Activated CD4-positive, alpha-beta T cell treated with anti-CD3 and anti-CD28 coated beads for 48 hours (primary cell): ENCODE data around the gene PHAF1.

Source experiments
- DNase-seq: peaks from one replicate; pipeline ENCODE4 v3.0.0-alpha.2; 2020

Gene PHAF1

DNA sequence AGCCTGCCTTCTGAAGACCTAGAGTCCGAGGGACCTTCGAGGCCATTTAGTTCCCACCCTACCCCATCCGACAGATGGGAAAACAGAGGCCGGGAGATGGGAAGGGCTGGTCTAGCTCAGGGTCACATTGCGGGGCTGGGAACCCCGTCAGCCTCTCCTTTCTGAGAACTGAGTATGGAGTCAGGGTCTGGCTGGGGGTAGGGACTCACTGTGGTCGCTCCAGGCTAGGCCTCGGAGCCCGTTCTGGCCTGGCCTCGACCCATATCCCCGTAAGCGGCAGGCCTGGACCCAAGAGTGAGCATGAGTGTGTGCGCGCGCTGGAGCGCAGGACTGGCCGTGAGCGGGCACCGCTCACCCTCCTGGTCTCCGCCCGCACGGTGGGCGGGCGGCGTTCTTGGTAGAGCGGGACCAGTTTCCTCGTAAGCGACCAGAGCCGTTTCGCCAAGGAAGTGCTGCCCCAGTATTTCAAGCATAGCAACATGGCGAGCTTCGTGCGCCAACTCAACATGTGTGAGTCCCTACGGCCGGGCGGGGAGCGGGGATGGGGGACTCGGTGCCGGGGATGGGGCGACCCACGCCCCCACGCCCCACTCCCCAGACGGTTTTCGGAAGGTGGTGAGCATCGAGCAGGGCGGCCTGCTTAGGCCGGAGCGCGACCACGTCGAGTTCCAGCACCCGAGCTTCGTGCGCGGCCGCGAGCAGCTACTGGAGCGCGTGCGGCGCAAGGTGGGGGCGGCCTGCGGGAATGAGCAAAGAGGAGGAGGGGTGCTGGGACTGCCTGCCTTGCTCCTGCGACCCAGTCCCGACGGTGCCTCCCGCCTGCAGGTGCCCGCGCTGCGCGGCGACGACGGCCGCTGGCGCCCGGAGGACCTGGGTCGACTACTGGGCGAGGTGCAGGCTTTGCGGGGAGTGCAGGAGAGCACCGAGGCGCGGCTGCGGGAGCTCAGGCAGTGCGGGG is 55.7 kb downstream of the PHAF1 start:
- no peak for DNase-seq

DNA sequence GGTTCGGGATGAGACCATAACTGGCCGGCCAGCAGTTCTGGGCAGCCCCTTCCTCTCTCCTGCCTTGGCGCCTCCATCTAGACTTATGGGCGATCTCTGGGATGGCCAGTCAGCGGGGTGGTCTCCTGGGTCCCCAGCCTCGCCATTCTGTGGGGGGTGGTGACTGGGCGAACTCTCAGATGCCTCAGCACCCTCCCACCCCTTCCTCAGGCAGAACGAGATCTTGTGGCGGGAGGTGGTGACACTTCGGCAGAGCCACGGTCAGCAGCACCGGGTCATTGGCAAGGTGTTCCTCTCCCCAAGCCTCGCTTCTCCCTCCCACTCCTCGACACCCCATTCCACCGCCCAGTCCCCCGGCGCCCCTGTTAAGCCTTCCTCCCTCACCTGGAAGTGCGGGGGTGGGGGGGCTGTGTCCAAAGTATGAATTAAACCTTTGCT is 56.4 kb downstream of the PHAF1 start:
- no peak for DNase-seq

DNA sequence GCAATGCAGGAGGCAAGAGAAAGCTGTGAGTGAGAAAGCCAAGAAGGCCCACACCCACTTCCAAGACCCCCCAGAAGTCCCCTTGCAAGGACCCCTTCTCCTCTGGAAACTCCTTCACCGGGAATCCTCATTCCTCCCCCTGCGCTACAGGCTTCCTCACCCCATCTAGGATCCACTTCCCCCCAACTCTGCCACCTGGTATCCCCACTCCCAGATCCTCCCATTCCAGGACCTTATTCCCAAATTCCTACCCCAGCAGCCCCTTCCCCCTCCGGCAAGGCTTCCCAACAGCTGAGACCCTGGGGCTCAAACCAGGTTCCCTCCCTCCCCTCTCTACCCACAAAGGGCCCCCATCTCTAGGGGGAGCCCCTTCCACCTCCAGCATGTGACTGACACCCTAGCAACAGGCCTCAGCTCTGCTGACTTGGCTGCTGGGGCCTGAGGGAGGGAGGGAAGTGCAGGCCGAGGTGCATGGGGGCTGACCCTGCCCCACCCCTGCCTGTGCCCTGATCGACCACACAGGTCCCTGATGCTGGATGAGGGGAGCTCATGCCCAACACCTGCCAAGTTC is 56.9 kb downstream of the PHAF1 start:
- DNase-seq: no peak

DNA sequence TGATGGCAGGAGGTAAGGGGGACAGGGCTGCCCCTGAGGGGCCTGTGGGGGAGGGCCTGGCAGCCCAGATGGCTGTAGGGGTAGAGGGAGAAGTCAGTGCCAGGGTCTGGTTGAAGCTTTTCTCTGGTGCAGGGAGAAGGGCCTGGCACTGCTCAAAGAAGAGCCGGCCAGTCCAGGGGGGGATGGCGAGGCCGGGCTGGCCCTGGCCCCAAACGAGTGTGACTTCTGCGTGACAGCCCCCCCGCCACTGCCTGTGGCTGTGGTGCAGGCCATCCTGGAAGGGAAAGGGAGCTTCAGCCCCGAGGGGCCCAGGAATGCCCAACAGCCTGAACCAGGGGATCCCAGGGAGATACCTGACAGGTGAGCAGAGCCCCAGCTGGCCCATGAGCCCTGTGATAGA is 57.8 kb downstream of the PHAF1 start:
- no peak for DNase-seq

DNA sequence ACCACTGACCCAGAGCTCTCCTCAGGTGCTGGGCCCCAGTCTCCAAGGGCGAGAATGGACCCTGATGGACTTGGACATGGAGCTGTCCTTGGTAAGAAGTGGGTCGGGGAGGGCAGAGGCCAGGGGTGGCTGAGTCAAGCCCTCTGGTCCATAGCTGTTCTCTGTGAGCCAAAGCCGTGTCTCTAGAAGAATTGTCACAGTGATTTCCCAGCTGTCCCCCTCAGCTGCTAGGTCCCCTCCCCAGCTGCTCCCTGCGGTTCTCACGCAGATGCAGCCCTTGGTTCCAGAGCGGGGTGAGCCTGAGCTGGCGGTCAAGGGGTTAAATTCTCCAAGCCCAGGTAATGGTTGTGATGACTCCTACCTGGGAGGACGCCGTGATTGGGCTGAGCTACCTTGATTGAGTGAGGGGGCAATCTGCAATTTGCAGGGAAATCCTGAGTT is 59.3 kb downstream of the PHAF1 start:
- no peak for DNase-seq

DNA sequence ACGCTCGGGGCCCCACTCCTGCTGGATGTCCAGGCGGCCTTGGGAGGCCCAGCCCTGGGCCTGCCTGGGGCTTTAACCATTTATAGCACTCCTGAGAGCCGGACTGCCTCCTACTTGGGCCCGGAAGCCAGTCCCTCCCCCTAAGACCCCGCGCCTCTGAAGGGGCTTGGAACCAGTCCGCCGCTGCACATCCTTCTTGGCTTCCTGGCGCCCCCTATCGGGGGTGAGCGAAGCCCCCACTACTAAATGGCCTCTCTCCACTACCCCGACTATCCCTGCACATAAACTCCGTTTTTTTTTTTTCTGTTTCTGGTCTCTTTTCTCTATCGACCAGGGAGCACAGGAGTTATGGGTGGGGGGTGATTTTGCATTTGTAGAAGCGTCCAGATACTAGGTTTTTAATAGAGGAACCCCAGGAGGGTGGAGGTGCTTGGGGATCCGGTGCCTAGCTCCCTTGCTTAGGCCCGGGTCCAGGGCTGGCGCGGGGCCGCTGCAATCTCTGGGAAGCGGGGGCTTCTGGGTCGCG is 60.0 kb downstream of the PHAF1 start:
- DNase-seq: peak; percentile 59

DNA sequence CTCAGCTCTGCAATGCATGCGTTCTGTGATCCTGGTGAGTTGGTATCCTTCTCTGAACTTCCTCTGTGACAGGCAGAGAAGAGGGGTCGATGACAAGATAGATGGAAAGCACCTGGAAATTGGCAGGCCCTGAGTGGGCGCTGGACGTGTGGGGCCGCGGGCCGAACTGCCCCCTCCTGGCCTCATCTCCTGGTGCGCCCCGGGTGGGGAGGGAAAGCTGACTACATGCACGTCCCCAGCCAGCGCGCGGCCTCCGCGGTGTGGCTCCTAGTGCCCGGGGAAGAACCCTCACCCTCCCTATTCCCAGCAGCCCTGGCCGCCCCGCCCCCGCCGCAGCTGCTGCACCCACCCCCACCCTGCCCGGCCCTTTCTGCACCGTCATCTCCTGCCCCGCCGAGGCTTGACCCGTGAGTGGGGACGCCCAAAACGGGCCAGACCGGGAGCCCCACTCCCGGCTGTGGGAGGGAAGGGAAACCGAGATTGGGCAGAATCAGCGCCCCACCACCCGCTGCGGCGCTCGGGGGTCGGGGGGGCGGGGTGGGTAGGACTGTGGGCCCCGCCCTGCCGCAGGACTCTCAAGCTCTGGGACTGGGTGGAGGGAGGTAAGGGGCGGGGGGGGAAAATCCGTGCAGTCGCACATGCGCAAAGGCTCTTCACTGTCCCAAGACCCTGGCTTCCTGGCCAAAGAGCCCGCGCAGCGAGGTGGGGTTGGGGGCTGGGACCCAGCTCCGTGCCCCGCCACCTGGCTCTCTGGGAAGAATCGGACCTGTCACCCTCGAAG is 60.6 kb downstream of the PHAF1 start, which contains the start of gene NOL3:
Gene NOL3 (plus strand): TSS at position 371 of the 781 bp plus-strand sequence.
- peak; percentile 63 for DNase-seq

DNA sequence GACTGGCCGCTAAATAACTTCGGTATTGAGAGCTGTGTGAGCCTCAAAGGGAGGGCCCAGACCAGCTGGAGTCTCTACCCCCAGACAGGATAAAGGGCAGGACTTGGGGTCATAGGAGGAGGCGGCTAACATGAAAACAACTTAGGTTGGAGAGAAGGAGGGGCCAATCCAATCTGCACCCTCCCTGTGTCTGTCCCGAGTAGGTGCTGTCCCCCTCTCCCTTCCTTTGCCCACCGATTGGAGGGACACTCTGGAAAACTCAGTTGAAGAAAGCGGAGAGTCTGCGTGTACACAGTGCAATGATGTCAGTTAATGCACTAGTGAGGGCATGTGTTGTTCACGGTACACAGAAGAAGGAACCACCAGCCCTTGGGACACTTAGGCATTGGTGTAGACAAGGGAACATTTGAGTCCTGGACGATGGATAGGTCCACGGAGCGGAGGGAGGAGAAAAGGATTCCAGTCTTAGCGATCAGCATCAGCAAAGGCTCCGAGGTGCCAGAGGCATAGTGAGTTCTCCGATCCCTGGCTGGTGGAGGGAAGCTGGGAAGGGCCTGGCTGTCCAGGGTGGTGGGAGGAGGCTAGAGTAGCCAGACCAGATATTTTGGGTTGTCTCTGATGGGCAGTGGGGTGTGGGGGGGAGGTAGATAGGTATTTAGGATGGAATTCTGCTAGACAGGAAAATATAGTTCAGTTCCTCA is 61.4 kb downstream of the PHAF1 start:
- DNase-seq: no peak

DNA sequence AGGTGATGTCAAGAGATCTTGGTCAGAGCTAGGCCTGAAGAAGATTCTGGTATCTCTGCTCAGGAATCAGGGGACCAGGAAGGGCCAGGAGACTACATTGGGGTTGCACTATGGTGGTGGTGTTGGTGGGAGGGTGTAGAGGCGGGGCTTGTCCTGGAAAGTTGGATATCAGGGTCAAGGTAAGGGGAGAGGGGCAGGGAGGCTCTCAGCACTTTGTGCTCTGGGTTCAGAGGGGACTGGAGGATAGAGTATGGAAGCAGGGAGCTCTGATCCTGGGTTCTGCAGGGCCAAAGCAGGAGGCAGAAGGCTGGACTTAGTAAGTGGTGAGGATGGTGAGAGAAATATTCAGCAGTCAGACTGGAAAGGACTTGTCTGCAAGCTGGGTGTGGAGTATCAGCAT is 63.6 kb downstream of the PHAF1 start:
- DNase-seq: no peak

DNA sequence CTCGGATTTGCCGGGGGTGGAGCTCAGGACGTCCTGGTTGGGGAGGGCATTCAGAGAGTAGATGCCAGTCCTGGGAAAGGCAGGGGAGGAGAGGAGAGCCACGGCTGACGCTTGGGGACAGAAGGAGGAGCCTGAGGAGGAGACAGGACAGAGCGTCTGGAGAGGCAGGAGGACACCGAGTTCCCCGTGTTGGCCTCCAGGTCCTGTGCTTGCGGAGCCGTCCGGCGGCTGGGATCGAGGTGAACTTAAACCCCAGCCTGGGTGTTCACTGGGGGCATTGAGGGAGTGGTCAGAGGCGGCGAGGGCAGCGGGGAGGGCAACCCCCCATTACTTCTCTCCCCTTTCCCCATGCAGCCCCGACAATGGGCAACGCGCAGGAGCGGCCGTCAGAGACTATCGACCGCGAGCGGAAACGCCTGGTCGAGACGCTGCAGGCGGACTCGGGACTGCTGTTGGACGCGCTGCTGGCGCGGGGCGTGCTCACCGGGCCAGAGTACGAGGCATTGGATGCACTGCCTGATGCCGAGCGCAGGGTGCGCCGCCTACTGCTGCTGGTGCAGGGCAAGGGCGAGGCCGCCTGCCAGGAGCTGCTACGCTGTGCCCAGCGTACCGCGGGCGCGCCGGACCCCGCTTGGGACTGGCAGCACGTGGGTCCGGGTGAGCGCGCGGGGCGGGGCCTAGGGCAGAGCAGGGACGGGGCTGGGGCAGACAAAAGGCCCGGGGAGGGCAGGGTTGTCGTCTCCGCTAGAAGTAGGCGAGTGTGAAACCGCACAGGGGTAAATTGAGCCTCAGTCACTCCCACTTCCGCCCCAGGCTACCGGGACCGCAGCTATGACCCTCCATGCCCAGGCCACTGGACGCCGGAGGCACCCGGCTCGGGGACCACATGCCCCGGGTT is 64.3 kb downstream of the PHAF1 start:
- peak; percentile 73 for DNase-seq

DNA sequence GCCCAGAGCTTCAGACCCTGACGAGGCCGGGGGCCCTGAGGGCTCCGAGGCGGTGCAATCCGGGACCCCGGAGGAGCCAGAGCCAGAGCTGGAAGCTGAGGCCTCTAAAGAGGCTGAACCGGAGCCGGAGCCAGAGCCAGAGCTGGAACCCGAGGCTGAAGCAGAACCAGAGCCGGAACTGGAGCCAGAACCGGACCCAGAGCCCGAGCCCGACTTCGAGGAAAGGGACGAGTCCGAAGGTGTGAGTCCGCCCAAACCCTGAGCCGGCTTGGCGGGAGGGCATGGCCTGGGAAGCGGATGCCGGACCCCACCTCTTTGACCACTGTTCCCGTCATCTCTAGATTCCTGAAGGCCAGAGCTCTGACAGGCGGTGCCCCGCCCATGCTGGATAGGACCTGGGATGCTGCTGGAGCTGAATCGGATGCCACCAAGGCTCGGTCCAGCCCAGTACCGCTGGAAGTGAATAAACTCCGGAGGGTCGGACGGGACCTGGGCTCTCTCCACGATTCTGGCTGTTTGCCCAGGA is 65.0 kb downstream of the PHAF1 start:
- no peak for DNase-seq

DNA sequence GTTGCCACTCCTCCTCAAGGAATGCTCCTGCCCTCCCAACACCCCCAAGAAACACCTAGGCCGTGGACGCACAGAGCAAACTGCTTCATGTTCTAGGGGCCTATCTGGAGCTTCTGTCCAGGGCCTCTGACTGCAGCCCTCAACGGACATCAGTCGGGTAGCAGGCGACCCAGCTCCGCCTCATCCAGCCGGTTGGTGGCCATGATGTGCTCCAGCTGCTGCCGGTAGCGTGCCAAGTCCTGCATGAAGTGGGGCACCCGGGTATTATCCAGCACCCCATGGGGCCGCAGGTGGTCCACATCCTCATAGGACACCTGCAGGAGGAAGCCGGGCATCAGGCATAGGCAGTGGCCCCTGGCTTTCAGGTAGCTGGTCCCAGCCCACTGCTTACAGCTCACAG is 66.9 kb downstream of the PHAF1 start:
- DNase-seq: no peak

DNA sequence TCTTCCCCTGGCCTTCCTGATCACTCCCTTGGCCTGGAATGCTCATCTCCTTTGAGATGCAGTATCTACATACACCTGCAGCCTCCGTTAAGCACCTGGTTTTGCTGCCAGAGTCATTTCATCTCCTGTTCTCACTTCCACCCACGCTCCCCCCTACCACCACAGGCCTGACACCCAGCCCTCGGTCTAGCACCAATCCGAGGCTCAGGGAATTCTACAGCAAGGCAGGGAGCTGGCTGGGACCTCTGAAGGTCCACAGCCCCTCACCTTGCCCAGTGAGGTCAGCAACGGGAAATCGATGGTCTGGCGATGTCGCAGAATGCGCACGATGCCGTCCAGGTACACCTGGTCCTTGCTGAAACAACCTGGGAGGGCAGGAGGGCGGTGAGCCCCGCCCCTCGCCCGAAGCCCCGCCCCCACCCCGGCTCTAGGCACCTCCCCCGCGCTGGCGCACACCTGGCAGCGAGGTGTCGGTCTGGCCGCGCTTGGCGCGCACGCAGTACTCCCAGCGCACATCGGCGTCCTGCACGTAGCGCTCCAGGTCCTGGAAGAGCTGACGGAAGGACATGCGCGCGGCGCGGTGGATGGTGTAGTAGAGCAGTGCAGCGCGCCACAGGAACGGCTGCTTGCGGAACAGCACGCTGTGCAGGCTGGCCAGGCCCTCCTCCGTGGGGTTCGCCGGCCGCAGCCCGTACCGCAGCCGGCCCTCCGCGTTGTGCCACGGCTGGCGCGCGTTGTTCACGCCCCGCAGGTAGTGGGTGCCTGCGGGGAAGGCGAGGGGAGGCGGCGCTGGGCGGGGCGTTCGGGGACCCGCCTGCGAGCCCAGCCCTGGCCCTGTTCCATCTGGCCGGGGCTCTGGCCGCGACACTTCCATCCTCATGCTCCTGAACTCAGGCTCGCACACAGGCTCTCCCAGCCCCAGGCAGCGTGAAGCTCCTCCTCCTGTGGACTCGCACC is 68.3 kb downstream of the PHAF1 start:
- peak; percentile 71 for DNase-seq

DNA sequence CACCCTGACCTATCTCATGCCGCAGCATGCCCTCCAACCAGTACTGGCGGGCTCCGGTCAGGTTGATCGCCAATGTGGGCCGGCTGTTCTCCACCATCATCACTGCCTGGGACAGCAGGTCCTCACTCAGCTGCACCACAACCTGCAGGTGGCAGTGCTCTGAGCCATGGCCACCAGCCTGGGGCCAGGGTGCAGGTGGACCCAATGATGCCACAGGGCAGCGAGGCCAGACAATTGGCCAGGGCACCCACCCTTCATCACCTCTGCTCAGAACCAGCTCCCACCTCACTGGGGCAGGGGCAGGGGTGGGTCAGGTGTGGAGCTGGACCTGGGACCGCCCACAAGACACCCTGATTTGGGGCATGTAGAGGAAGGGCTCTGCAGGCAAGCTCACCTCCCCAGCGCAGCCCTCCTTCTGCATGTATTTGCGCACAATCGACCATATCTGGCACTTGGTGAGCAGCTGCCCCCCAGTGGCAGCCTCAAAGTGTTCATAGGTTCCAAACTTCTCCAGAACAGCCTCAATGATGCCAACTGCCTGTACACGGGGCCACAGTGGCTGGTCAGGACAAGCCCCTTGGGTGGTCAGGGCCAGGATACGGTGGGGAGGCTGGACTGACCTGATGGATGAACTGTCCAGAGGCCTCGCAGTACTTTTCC is 69.8 kb downstream of the PHAF1 start:
- DNase-seq: no peak

DNA sequence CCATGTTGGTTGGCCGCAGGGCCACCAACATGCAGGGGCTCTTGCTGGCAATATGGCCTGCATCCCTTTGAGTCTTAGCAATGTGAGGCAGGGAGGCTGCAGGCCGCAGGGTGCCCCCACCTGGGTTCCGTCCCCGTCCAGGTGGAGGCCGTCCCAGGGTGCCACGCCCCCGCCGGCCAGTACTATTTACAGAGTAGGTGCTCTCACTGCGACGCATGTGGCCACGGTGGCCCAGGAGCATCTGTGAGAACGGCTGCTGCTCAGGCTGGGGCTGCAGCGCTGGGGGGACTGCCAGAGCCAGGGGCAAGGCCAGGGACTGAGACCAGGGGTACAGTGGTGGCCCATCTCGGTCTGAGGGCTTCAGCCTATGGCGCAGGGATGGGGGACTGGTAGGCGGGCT is 70.4 kb downstream of the PHAF1 start:
- DNase-seq: no peak

DNA sequence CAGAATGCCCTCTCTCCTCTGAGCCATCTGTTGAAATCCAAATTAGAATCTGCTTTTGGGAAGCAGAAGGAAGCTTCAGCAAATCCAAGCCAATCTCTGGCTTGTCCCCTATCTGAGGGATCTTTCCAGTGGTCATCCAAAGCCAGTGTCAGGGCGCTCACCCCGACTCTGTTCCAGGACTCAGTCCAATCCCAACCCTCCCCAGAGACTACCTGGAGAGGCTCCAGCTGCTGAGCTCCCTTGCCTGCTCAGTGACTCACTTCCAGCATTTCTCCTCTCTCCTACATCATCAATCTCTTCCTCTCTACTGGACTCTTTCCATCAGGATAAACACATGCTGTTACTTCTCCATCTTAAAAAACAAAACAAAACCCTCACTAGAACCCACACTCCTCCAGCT is 71.6 kb downstream of the PHAF1 start:
- DNase-seq: no peak

DNA sequence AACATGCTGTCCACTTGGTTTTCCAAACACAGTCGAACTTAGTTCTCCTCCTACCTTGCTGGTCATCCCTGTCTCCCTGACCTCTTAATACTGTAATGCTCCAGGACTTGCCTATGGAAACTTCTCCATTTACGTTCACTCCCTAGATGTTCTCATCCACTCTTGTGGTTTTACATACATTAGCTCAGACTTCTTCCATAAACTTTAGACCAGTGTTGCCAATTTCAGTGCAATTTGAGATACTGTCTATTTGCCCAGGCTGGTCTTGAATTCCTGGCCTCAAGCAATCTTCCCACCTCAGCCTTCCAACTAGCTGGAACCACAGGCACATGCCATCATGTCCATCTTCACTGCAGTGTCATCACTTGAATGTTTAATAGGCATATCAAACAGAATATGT is 72.5 kb downstream of the PHAF1 start:
- DNase-seq: no peak

DNA sequence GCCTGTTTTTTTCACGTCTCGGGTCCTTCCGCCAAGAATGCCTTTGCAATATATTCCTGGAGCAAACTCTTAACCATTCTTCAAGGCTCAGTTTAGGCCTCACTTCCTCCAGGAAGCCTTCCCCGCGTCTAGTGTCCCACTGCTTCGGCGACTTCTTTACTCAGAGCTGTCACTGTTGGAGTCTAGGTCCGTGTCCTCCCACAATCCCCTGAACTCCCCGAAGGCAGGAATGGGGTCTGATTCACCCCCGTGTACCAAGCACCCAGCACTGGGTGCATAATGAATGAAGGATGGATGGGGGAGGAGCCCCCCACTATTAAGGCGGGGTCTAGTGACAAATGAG is 73.5 kb downstream of the PHAF1 start:
- no peak for DNase-seq

DNA sequence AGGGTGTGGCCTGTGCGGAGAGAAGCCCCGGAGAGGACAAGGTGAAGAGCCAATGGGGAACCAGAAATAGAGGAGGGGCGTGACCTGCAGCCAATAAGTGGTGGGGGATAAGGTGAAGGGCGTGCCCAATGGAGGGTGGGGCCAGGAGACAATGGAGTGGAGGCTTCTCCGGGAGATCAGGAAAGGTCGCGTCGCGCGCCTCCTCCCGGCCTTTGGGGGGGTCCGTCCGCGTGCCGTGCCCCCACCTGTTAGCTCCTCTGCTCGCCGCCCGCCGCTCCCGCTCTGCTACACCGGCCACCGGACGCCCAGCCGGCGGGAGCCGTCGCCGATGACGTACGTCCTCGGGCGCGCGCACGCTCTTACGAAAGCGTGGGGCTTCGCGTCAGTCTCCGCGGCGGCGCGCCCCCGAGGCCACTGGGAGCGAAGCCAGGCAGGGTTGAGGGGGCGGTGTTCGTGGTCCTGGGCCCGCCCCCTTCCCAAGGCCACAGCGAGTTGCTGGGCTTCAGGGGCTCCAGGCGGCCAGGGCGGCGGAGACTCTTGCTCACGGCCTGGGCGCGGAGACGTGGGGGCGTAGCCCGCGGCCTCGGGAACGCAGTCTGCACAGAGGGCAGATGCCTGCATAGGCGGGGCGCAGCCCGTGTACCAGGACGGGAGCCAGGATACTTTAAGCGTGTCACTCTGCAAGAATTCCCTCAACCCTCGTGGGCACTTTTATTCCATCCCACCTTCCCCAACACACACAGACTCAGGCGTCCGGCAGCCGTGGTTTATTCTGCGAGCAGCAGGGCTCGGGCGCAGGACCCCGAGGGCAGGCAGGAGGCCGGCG is 74.1 kb downstream of the PHAF1 start, which contains the start of gene MATCAP1:
Gene MATCAP1 (minus strand): TSS at position 337 of the 826 bp plus-strand sequence. CDS start 3,353 bp downstream, outside the sequence.
- peak; percentile 95 for DNase-seq
